ENCODE measurements around the gene PIEZO1. TPM values are rescaled to one million over a fixed set of nuclear protein-coding genes. Genes with fewer than 3 reads are reported as not detected.

Gene PIEZO1
- total and polyA plus RNA-seq, 2 donors (not counting 3 experiments of a cell fraction or from before 2014, with no cell fraction given) = 298 to 322 TPM

DNA sequence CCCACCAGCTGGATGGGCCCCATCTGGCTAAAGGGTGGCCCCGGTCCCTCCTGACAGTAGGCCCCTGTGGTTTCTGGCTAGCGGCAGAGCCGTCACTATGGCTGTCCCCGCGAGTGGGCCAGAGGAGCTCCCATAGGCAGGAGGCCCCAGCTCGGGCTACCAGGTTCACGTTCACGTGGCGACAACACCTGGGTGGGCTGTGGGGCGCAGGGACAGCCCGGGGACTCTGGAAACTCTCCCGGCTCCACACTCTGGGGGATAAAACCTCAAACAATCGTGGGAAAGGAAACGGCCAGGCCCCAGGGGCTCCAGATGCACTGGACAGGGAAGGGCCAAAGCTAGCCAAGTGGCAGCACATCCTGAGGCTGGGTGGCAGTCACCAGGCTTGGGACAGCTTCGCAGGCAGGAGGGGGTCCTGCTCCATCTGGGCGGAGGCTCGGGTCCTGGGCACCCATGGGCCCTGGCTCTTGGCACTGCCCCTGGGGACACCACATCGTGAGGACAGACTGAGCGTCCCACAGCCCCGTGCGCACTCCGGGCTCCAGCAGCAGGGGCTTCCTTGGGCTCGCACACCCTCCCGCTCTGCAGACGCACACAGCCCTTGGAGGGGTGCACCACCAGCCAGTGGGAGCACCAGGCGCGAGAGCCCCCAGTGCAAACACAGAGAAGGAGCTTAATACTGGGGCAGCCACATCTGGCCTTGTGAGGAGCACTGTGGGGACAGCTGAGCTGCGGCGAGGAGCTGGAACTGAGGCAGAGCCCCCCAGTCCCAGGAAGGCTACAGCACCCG lies 83.2 kb downstream of the PIEZO1 start:
- Histone ChIP-seq H3K4me3 (replicated peaks in 1 of 3; ENCODE audit: insufficient read depth in 1 of 3, low read depth in 1 of 3, low read length in 3 of 3) (no peak overlapping the region), H3K4me2 (ENCODE audit: insufficient read depth, low read length) (no peak overlapping the region), H3K9me1 (replicated peaks; ENCODE audit: control insufficient read depth, extremely low read depth, insufficient read depth, low read length) (no peaks in the 10 kb centered on the region), H3K4me1 (ENCODE audit: control insufficient read depth, extremely low read depth, insufficient read depth, low read length) (peaks cover 52% of the 10 kb centered on the region), H3K36me3 (ENCODE audit: control insufficient read depth in 2 of 2, extremely low read depth in 1 of 2, insufficient read depth in 2 of 2, low read length in 2 of 2) (peaks cover 4 to 21% of the 10 kb centered on the region in 2 experiments), H3K27me3 (ENCODE audit: control insufficient read depth in 2 of 2, insufficient read depth in 2 of 2, low read length in 2 of 2) (no peaks in the 10 kb centered on the region), H3K9me3 (replicated peaks; ENCODE audit: control insufficient read depth, insufficient read depth, low read length) (no peaks in the 10 kb centered on the region), H3K79me2 (ENCODE audit: control insufficient read depth, insufficient read depth, low read length) (peaks cover 45% of the 10 kb centered on the region), H4K20me1 (replicated peaks; ENCODE audit: control insufficient read depth, extremely low read depth, insufficient read depth, low read length) (no peaks in the 10 kb centered on the region), H2AFZ (ENCODE audit: low read depth, low read length) (no peak overlapping the region), H3K9ac (replicated peaks; ENCODE audit: extremely low read depth, insufficient read depth, low read length) (peak overlapping the region; percentile 17), H3K27ac (ENCODE audit: insufficient read depth, low read depth, low read length) (peak overlapping the region; percentile 69)
- no peak for TF ChIP-seq FOS (IDR thresholded peaks at IDR 0.05; ENCODE audit: borderline replicate concordance, insufficient read depth, low read length)
- TF ChIP-seq MAX (IDR thresholded peaks at IDR 0.05; ENCODE audit: insufficient read depth, insufficient read length) = no peak
- TF ChIP-seq POLR2AphosphoS5 (IDR thresholded peaks at IDR 0.05; ENCODE audit: insufficient read depth, low read depth, low read length) = no peak
- no peak for TF ChIP-seq POLR2A (IDR thresholded peaks at IDR 0.05; ENCODE audit: low read depth, low read length)
- no peak for TF ChIP-seq EZH2 (IDR thresholded peaks at IDR 0.05; ENCODE audit: borderline replicate concordance, low read depth, low read length, severe bottlenecking)
- TF ChIP-seq MYC (IDR thresholded peaks at IDR 0.05; ENCODE audit: low read depth, low read length) = no peak
- TF ChIP-seq GATA2 (IDR thresholded peaks at IDR 0.05; ENCODE audit: insufficient read depth, insufficient read length, low read depth, low read length) = no peak
- no peak for TF ChIP-seq JUN (IDR thresholded peaks at IDR 0.05; ENCODE audit: borderline replicate concordance, insufficient read depth, insufficient read length, low read depth)
- TF ChIP-seq, protein P1, sequence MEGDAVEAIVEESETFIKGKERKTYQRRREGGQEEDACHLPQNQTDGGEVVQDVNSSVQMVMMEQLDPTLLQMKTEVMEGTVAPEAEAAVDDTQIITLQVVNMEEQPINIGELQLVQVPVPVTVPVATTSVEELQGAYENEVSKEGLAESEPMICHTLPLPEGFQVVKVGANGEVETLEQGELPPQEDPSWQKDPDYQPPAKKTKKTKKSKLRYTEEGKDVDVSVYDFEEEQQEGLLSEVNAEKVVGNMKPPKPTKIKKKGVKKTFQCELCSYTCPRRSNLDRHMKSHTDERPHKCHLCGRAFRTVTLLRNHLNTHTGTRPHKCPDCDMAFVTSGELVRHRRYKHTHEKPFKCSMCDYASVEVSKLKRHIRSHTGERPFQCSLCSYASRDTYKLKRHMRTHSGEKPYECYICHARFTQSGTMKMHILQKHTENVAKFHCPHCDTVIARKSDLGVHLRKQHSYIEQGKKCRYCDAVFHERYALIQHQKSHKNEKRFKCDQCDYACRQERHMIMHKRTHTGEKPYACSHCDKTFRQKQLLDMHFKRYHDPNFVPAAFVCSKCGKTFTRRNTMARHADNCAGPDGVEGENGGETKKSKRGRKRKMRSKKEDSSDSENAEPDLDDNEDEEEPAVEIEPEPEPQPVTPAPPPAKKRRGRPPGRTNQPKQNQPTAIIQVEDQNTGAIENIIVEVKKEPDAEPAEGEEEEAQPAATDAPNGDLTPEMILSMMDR (IDR thresholded peaks at IDR 0.05; ENCODE audit: extremely low read depth in 1 of 2, insufficient read depth in 1 of 2, low read depth in 1 of 2, low read length in 2 of 2) = no peak
- no peak for FAIRE-seq
- CTCF ChIA-PET = interaction anchor here (1.0 to 2.8 kb wide), 6 partner anchors 21 to 61 kb away, joined by 3 to 11 read pairs (median 4); partner anchors contain the start of gene MVD
- dilution Hi-C loops (cut with MboI; ENCODE audit: extremely low pct_ligation_motif_present, low sequenced_read_pairs) (no loop called here), intact Hi-C loops (cut with micrococcal nuclease) (loop anchor here (1.0 to 2.0 kb wide), 2 partner anchors 15 to 39 kb away; partner anchors contain the start of genes MVD and SNAI3)
- DNase-seq (ENCODE audit: low read depth, low spot score) = no peak
- POLR2A ChIA-PET = no interaction called here
- BruUV-seq (replicated peaks) = no TSS peak
